ENCODE results near the gene HTR6. TPM values are rescaled to one million over a fixed set of nuclear protein-coding genes. Genes with fewer than 3 reads are reported as not detected.

HTR6 gene
- total RNA-seq, 4 donors from 2014 or later: not detected

DNA sequence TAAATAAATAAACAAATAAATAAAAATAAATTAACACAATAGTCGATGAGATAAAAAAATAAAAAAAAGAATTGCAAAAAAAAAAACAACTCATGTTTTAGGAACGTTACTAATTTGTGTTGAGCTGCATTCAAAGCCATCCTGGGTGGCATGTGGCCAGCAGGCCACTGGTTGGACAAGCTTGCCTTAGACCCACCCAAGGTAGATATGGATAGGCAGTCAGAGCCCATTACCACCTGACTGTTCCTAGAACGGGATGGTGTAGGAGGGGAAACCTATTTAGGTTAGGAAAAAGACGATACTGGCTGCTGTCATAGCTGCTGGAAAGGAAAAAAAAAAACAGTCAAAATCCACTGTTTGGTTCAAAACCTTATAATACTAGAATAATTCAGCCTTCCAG is 40.8 kb downstream of the HTR6 start:
- DNase-seq: no peak
- Histone ChIP-seq H3K4me3 (replicated peaks in 1 of 3) (no peak overlapping the region), H3K27me3 (no peaks in the 10 kb centered on the region), H3K9me3 (no peaks in the 10 kb centered on the region), H3K36me3 (no peaks in the 10 kb centered on the region), H3K4me1 (peaks cover 0 to 7% of the 10 kb centered on the region in 2 donors), H3K27ac (no peak overlapping the region)
- 92% methylated on average over 4 of the region's 4 CpGs for WGBS, 2 donors
- TF ChIP-seq, protein P1, sequence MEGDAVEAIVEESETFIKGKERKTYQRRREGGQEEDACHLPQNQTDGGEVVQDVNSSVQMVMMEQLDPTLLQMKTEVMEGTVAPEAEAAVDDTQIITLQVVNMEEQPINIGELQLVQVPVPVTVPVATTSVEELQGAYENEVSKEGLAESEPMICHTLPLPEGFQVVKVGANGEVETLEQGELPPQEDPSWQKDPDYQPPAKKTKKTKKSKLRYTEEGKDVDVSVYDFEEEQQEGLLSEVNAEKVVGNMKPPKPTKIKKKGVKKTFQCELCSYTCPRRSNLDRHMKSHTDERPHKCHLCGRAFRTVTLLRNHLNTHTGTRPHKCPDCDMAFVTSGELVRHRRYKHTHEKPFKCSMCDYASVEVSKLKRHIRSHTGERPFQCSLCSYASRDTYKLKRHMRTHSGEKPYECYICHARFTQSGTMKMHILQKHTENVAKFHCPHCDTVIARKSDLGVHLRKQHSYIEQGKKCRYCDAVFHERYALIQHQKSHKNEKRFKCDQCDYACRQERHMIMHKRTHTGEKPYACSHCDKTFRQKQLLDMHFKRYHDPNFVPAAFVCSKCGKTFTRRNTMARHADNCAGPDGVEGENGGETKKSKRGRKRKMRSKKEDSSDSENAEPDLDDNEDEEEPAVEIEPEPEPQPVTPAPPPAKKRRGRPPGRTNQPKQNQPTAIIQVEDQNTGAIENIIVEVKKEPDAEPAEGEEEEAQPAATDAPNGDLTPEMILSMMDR (IDR thresholded peaks at IDR 0.05): no peak
- TF ChIP-seq POLR2A (IDR thresholded peaks at IDR 0.05): no peak
- intact Hi-C loops (cut with DNase I): no loop called here

DNA sequence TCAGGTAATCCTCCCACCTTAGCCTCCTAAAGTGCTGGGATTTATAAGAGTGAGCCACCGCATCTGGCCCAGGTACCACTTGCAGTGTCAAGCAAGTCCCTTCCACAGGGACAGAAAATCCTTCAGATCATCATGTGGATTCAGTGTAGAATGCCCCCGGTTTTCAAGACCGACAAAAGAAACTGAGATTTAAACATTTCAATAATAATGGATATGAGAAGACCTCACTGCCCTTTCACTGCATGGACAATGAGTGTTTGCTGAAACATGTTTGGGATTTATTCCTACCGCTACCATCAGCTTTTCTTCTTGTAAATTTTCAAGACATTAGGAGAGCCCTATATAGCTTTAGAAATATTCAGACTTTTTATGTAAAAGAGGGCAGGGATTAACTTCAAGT is 41.5 kb downstream of the HTR6 start:
- no peak overlapping the region for H3K4me3 ChIP-seq (replicated peaks in 1 of 3)
- H3K27me3 ChIP-seq: no peaks in the 10 kb centered on the region
- no peak for TF ChIP-seq POLR2A (IDR thresholded peaks at IDR 0.05)
- TF ChIP-seq, protein P1 (IDR thresholded peaks at IDR 0.05): no peak
- H3K4me1 ChIP-seq: peaks cover 0 to 7% of the 10 kb centered on the region in 2 donors
- no peaks in the 10 kb centered on the region for H3K36me3 ChIP-seq
- DNase-seq: no peak
- 96 to 97% methylated on average over 4 of the region's 4 CpGs for WGBS, 2 donors
- H3K27ac ChIP-seq: no peak overlapping the region
- H3K9me3 ChIP-seq: no peaks in the 10 kb centered on the region
- intact Hi-C loops (cut with DNase I): no loop called here

DNA sequence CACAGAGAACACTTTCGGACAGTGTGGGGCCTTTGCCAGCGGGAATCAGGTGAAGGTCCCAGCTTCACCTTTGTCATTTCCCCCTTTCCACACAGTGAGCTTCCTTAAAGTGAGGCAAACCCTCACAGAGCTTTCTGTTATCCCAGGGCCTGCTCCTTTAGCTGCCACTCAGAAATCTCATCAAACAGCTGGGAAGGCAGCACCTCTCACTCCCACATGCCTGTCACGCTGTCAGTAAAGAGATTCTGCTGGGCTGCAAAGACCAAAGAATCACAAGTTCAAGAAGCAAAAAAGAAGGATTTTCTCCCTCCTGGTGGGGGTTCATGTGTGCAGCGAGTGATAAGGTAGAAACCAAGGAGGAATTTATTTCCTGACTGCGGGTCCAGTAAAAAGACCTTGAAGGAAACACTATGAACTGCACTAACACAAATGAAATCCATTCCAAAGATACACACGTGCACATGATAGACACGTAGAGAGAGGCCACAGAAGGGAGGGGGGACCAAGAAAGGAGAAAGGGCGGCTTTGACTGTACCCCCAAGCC is 44.0 kb downstream of the HTR6 start:
- H3K4me1 ChIP-seq: peaks cover 0 to 7% of the 10 kb centered on the region in 2 donors
- H3K9me3 ChIP-seq: no peaks in the 10 kb centered on the region
- intact Hi-C loops (cut with DNase I): no loop called here
- H3K4me3 ChIP-seq (replicated peaks in 1 of 3): no peak overlapping the region
- no peak for DNase-seq
- no peak for TF ChIP-seq POLR2A (IDR thresholded peaks at IDR 0.05)
- TF ChIP-seq, protein P1 (IDR thresholded peaks at IDR 0.05): no peak
- no peak overlapping the region for H3K27ac ChIP-seq
- 85 to 93% methylated on average over 8 of the region's 8 CpGs for WGBS, 2 donors
- H3K36me3 ChIP-seq: peaks cover 0 to 7% of the 10 kb centered on the region in 2 donors
- H3K27me3 ChIP-seq: no peaks in the 10 kb centered on the region

DNA sequence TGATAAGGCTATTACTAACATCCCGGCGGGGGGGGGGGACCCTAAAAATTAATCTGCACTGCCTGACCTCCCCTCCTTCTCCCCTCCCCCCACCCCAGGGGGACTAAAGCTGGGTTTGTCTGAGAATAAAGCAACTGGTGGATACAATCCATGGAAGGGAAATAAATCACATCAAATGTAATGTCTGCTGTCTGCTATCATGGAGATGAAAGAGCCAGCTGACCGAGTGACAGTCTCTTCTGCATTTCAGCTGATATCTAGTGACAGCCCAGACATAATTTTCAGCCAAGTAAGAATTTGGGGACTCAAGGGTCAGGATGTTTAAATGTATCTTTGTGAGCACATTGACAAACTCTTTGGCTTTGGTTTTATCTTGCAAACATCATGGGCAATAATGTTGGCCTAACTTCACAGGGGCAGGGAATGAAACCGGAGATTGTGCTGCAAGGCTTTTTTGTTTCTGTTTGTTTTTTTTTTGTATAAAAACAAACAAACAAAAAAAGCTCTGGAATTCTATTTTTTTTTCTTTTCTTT is 44.7 kb downstream of the HTR6 start:
- intact Hi-C loops (cut with DNase I): no loop called here
- peaks cover 0 to 5% of the 10 kb centered on the region in 2 donors for H3K4me1 ChIP-seq

More for the DNA sequence above, 44.7 kb downstream of the HTR6 start:
- no peak for DNase-seq
- TF ChIP-seq, protein P1 (IDR thresholded peaks at IDR 0.05): no peak
- TF ChIP-seq POLR2A (IDR thresholded peaks at IDR 0.05): no peak
- no peak overlapping the region for H3K4me3 ChIP-seq (replicated peaks in 1 of 3)
- H3K9me3 ChIP-seq: no peaks in the 10 kb centered on the region
- H3K27me3 ChIP-seq: no peaks in the 10 kb centered on the region
- peaks cover 0 to 8% of the 10 kb centered on the region in 2 donors for H3K36me3 ChIP-seq
- no peak overlapping the region for H3K27ac ChIP-seq
- 91 to 95% methylated on average over 4 of the region's 4 CpGs for WGBS, 2 donors
